HG03135 (cell line): ENCODE results near the gene ASPSCR1.

Source experiments
- ATAC-seq: cut with Tn5 transposase; IDR thresholded peaks from one replicate; pipeline ENCODE4 v1.9.1; 2021; ENCODE audit warnings: mild to moderate bottlenecking, moderate library complexity; ENCODE audit not compliant: unreplicated experiment

The ASPSCR1 gene

GRCh38 chr17:82021107-82021899 lies 43.9 kb downstream of the ASPSCR1 start:
- ATAC-seq: no peak

- ATAC-seq: peak; percentile 0
Measured at GRCh38 chr17:82021900-82022309, 44.5 kb downstream of the ASPSCR1 start.

DNA sequence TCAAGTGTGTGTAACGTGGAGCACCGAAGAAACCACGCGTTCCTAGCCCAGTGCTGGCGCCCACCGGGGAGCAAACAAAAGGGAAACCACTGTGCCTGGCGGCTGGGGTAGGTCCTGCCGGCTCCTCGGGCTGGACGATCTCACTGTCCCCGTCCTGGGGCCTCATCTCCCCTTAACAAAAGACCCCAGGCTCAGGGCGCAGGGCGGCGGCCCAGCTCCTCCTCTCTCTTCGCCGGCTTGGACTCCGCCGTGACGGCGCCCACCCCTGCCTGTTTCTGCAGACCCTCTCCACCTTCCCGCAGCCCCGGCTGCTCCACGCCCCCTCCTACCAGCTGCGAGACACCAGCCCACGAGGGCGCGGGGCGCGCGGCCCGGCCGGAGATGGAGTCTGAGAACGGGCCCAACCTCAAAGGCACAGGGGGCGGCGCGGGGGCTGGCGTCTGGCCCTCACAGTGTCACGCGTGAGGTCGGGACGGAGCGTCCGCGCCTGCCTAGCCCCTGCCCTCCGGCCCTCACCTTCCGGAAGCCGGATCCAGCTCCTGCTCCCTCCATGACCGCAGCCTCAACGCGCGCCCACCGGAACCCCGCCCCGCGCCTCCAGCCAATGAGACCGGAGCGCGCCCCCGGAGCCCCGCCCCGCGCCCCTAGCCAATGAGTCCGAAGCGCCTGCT lies 45.0 kb downstream of the ASPSCR1 start, which contains the start of gene CENPX:
CENPX (minus strand) TSS at position 569 of the 671 bp plus-strand sequence; CDS start at position 552, 17 bp downstream.
- ATAC-seq: peak; percentile 1

DNA sequence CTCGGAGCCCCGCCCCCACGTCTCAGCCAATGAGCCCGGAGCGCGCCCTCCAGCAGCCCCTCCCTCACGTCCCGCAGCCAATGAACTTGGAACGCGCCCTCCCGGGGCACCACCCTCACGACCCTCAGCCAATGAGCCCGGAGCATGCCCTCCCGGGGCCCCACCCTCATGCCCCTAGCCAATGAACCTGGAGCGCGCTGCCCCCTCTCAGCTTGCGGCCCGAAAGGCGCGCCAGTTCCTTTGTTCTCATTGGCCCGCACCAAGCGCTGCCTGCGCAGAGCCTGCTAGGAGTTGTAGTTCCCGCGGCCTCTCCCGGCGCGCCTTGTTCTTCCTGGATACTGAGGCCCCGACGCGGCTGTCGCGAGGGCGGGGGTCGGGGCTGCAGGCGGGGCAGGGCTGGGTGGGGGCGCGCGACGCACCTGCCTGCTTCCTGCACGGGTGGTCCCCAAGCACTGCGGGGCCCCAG lies 45.6 kb downstream of the ASPSCR1 start, which contains the start of gene LRRC45:
LRRC45 (plus strand) TSS at position 325 of the 466 bp plus-strand sequence. CDS start 339 bp downstream, outside the sequence.
- peak; percentile 82 for ATAC-seq

DNA sequence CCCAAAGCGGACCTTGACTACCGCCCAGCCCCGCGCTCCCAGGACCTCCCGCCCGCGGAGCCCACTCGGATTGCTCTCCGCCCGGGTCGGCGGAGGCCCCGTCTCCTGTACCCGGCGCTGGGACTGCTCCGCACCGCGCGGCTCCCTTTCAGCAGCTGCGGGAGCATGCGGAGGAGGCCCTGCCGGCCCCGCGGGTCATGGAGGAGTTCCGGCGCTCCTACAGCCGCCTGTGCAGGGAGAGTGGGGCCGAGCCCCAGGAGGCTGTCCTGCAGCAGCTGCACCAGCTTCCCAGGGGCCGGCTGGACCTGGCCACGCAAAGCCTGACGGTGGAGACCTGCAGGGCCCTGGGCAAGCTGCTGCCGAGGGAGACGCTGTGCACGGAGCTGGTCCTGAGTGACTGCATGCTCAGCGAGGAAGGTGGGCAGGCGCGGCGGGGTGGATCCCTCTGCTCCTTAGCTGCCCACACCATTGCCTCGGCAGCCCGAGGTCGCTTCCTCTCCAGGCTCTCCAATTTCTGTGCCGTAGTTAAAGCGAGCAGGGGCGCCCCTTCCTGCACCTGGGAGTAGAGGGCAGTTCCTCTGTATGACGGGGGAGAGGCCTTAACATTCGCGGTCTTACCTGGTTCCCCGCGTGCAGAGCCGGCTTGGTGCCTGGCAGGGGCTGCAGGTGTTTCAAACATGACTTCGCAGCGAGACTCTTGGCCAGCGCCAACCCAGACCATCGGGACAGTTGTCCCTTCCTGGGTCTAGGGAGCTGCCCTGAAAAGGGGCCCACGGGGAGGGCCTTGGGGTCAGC lies 46.2 kb downstream of the ASPSCR1 start:
- peak; percentile 0 for ATAC-seq

GRCh38 chr17:82024859-82025258 lies 47.4 kb downstream of the ASPSCR1 start:
- ATAC-seq: no peak

- no peak for ATAC-seq
Measured at GRCh38 chr17:82025401-82026107, 48.1 kb downstream of the ASPSCR1 start.

DNA sequence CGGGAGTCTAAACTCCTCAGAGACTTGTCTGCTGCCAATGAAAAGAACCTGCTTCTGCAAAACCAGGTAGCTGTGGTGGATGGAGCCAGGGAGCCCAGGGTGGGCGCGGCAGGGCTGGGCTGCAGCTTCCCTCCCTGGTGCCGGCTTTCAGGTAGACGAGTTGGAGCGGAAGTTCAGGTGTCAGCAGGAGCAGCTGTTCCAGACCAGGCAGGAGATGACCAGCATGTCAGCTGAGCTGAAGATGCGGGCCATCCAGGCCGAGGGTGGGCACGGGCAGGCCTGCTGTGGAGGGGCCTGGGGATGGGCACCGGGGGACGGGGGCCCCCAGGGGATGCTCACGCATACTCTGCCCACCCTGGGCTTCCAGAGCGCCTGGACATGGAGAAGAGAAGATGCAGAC lies 50.8 kb downstream of the ASPSCR1 start:
- no peak for ATAC-seq

DNA sequence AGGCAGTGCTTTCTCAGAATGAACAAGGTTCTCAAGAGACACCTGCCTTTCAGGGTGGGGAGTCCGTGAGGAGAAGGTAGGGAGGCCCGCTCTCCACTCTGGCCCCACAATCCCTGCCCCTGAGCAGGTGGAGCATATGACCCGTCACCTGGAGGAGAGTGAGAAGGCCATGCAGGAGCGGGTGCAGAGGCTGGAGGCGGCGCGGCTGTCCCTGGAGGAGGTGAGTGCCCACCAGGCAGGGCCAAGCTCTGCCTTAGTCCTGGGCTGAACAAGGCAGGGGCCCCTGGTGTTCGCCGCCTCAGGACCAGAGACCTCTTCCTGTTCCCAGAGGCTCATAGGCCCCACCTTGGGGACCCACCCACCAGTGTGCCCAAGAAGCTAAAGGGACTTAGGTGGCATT lies 51.5 kb downstream of the ASPSCR1 start:
- no peak for ATAC-seq

DNA sequence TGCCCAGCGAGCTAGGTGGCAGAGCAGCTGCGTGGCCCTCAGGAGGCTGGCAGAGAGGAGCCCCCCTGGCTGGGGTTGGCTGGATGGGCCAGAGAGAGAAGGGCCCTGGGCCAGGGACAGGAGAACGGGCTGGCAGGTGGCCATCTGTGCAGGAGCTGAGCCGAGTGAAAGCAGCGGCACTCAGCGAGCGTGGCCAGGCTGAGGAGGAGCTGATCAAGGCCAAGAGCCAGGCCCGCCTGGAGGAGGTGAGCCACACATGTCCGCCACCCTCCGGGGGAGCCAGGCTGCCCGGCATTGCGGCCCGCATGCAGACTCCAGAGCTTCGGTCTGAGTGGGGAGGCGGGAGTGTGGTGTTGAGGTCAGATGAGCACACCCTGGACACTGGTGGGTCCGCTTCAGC lies 52.0 kb downstream of the ASPSCR1 start:
- ATAC-seq: no peak

DNA sequence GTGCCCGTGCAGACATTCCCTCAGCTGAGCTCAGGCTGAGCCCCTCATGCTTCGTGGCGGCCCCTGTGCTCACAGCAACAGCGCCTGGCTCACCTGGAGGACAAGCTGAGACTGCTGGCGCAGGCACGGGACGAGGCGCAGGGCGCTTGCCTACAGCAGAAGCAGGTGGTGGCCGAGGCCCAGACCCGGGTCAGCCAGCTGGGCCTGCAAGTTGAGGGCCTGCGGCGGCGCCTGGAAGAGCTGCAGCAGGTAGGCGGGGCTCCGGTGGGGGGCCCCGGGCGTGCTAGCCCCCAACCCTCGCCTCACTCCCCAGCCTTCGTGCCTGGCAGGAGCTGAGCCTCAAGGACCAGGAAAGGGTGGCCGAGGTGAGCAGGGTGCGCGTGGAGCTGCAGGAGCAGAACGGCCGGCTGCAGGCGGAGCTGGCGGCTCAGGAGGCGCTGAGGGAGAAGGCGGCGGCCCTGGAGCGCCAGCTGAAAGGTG lies 52.6 kb downstream of the ASPSCR1 start:
- ATAC-seq: no peak

DNA sequence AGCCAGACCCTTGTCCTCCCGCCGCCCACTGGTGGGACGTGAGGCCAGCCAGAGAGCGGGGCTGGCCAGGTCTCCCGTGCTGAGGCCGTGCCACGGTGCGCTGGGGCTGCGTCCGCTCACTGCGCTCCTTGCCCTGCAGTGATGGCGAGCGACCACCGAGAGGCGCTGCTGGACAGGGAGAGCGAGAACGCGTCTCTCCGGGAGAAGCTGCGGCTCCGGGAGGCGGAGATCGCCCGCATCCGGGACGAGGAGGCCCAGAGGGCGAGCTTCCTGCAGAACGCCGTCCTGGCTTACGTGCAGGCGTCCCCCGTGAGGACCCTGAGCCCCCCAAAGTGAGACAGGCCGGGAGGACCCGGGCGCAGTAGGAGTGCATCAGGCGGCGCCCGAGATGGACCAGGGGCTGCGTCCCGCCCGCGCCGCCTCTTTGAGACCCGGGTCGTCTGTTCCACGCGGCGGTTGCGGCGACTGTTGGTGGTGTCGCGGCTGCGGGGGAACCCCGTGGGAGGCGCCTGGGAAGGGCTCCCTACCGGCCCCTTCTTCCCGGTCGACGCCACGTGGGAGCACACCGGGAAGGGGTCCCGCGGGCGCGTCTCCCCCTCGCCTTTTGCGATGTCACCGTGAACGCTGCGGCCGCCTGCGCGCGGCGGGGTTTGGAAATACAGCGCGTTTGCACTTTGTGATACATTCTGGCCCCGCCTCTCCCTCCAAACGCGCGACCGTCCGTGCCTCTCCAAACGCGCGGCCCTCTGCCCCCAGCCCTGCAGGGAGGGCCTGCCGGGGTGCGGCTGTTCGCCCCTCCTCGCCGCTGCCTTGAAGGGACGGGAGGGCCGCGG lies 53.3 kb downstream of the ASPSCR1 start:
- peak; percentile 44 for ATAC-seq

GRCh38 chr17:82031303-82031884 lies 54.0 kb downstream of the ASPSCR1 start, which contains the start of gene RAC3:
RAC3 (plus strand) TSS chr17:82031678; CDS start chr17:82031762, 84 bp downstream.
- ATAC-seq: no peak

GRCh38 chr17:82031885-82032627 lies 54.6 kb downstream of the ASPSCR1 start:
- no peak for ATAC-seq

GRCh38 chr17:82033359-82034085 lies 56.1 kb downstream of the ASPSCR1 start:
- ATAC-seq: no peak

DNA sequence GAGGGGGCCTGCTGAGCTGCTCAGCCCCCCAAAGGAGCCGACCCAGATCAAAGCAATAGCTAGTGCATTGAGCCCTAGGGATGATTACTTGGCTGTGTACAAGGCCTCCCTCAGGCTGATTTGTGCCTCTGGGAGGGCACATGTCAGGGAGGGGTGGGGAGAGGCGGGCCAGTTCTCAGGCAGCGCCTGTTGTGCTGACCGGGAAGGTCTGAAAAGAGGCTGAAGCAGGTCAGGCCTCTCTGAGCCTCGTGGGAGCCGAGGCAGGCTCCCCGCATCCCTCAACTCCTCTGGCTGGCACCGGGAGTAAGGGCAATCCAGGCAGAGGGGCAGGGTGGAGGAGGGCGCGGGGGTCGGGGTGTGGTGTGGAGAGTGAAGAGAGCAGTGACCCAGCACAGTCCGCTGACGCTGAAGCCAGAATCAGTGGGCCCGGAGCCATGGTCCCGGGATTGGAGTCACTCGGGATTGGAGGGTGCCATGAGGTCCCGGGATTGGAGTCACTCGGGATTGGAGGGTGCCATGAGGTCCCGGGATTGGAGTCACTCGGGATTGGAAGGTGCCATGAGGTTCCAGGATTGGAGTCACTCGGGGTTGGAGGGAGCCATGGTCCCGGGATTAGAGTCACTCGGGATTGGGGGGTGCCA lies 57.1 kb downstream of the ASPSCR1 start:
- ATAC-seq: no peak

DNA sequence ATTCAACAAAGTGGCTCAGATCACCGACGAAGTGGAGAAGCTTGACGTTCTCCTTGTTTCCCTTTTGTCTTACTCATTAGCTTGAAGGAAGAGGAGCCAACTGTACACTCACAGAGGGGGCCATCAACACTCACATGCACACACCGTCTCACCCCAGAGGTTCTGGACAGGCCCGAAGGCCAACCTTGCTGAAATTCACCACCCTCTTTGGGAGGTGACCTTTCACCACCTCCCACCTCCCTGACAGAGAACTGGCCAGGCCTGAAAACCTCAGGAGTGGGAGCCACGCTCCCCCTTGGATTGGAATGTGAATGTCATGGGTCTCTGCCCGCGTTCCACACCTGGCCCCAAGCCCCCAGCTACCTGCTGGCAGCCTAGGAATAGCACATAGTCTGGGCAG lies 58.1 kb downstream of the ASPSCR1 start:
- ATAC-seq: no peak
